PC-3 (cell line): ENCODE data around the gene KLHL14. TPM values are rescaled to one million over a fixed set of nuclear protein-coding genes. Genes with fewer than 3 reads are reported as not detected.

Experiments used
- ATAC-seq: fragments of 200-7000 bp; cut with Tn5 transposase; 2 replicates; pipeline ENCODE4 v1.9.1; 2020; ENCODE audit warnings: mild to moderate bottlenecking, moderate library complexity
- BruUV-seq: library from RNA; stranded (reverse); fragments of 400-500 nt; replicated peaks from 2 replicates; lab custom pipeline; 2021; lab: Mats Ljungman, UMichigan
- CTCF ChIA-PET: fragments of 300-600 bp; sonication (Branson Sonifier 250); formaldehyde crosslinking; loops from one replicate; lab custom pipeline; 2022; ENCODE audit warnings: antibody characterized with exemption; lab: Charles Lee
- POLR2A ChIA-PET: fragments of 300-600 bp; sonication (Branson Sonifier 250); formaldehyde crosslinking; loops from one replicate; lab custom pipeline; 2022; ENCODE audit warnings: antibody characterized with exemption; ENCODE audit not compliant: unreplicated experiment; lab: Charles Lee
- DNase-seq: peaks from one replicate; pipeline ENCODE4 v3.0.0-alpha.2; 2015
- H2AFZ ChIP-seq: fragments of 300-600 bp; sonication (generic); 2 replicates; pipeline ENCODE4 v1.6.0; 2016; ENCODE audit warnings: antibody characterized with exemption, low read length
- H3F3A ChIP-seq: fragments of 300-600 bp; sonication (generic); one replicate; pipeline ENCODE4 v1.6.0; 2017; ENCODE audit warnings: antibody characterized with exemption, low read length, control low read depth, mild to moderate bottlenecking; ENCODE audit not compliant: unreplicated experiment
- H3K27ac ChIP-seq: fragments of 300-600 bp; sonication (generic); 2 replicates; pipeline ENCODE4 v1.5.1; 2016; ENCODE audit warnings: mild to moderate bottlenecking, low read length
- H3K27me3 ChIP-seq: fragments of 300-600 bp; sonication (generic); 2 replicates; pipeline ENCODE4 v1.6.1; 2016; ENCODE audit warnings: low read length, mixed read lengths
- H3K36me3 ChIP-seq: fragments of 300-600 bp; sonication (generic); 2 replicates; pipeline ENCODE4 v1.6.1; 2016; ENCODE audit warnings: low read depth, mixed run types, low read length, mixed read lengths
- H3K4me1 ChIP-seq: fragments of 300-600 bp; sonication (generic); 2 replicates; pipeline ENCODE4 v1.5.1; 2016; ENCODE audit warnings: low read length; ENCODE audit not compliant: insufficient read depth
- H3K4me2 ChIP-seq: fragments of 300-600 bp; sonication (generic); 2 replicates; pipeline ENCODE4 v1.6.0; 2016; ENCODE audit warnings: low read length
- H3K4me3 ChIP-seq: fragments of 300-600 bp; sonication (generic); 2 replicates; pipeline ENCODE4 v1.5.1; 2016; ENCODE audit warnings: mild to moderate bottlenecking, low read length, mixed read lengths
- H3K79me2 ChIP-seq: fragments of 300-600 bp; sonication (generic); 2 replicates; pipeline ENCODE4 v1.6.1; 2017; ENCODE audit warnings: low read length, mixed read lengths
- H3K9ac ChIP-seq: fragments of 300-600 bp; sonication (generic); 2 replicates; pipeline ENCODE4 v1.6.0; 2016; ENCODE audit warnings: mild to moderate bottlenecking, low read length
- H3K9me2 ChIP-seq: fragments of 300-600 bp; sonication (generic); replicated peaks from 2 replicates; pipeline ENCODE4 v1.6.1; 2016; ENCODE audit warnings: mixed run types, low read length, mixed read lengths
- H3K9me3 ChIP-seq: fragments of 300-600 bp; sonication (generic); 2 replicates; pipeline ENCODE4 v1.6.1; 2016; ENCODE audit warnings: low read length, mixed read lengths
- H4K20me1 ChIP-seq: fragments of 300-600 bp; sonication (generic); 2 replicates; pipeline ENCODE4 v1.6.1; 2016; ENCODE audit warnings: low read length, mixed read lengths
- CTCF ChIP-seq: fragments of 300-600 bp; sonication (generic); conservative IDR thresholded peaks from 2 replicates; pipeline ENCODE4 v1.5.1; 2017; ENCODE audit warnings: antibody characterized with exemption, low read depth, mild to moderate bottlenecking, low read length
- EZH2 ChIP-seq: fragments of 300-600 bp; sonication (generic); IDR thresholded peaks from one replicate; pipeline ENCODE4 v1.6.1; 2017; ENCODE audit warnings: antibody characterized with exemption, mild to moderate bottlenecking, low read length; ENCODE audit not compliant: unreplicated experiment
- EZH2phosphoT487 ChIP-seq: fragments of 300-600 bp; sonication (generic); IDR thresholded peaks from 2 replicates; pipeline ENCODE4 v1.6.1; 2018; ENCODE audit warnings: mild to moderate bottlenecking, antibody characterized with exemption, low read length, borderline replicate concordance
- intact Hi-C: fragments of 100-400 bp; cut with micrococcal nuclease; formaldehyde crosslinking; loops from 2 replicates; pipeline ENCODE4 v1.9.0; 2023
- total RNA-seq: library from RNA; depleted of rRNA; stranded (reverse); fragments of >200 nt; gene quantifications from 2 replicates; pipeline ENCODE4 v1.2.3, GENCODE V29; 2014

KLHL14 gene
- total RNA-seq, 1 experiment from 2014 or later, result not detected

- H3K9me2 ChIP-seq, result no peaks in the 10 kb centered on the region
- POLR2A ChIA-PET, result no interaction called here
- no peak for ATAC-seq
Observed at GRCh38 chr18:32753656-32754260, 19.1 kb downstream of the KLHL14 start.

GRCh38 chr18:32750328-32750727, 22.5 kb downstream of the KLHL14 start:
- H3K9ac ChIP-seq, result no peak overlapping the region
- H4K20me1 ChIP-seq, result no peaks in the 10 kb centered on the region
- CTCF ChIA-PET, result no interaction called here
- no peaks in the 10 kb centered on the region for H3K36me3 ChIP-seq
- POLR2A ChIA-PET, result no interaction called here
- H3K27me3 ChIP-seq, result no peaks in the 10 kb centered on the region
- H3K4me3 ChIP-seq, result no peak overlapping the region
- no peaks in the 10 kb centered on the region for H3K9me3 ChIP-seq
- no peak overlapping the region for H2AFZ ChIP-seq
- intact Hi-C loops, result no loop called here
- TF ChIP-seq CTCF (no peak), EZH2phosphoT487 (no peak), EZH2 (no peak)
- H3K79me2 ChIP-seq, result no peaks in the 10 kb centered on the region
- BruUV-seq, result no TSS peak
- no peak overlapping the region for H3K27ac ChIP-seq
- H3K4me1 ChIP-seq, result no peaks in the 10 kb centered on the region
- DNase-seq, result no peak
- no peak overlapping the region for H3K4me2 ChIP-seq
- no peaks in the 10 kb centered on the region for H3K9me2 ChIP-seq
- ATAC-seq, result no peak
- no peaks in the 10 kb centered on the region for H3F3A ChIP-seq

More at GRCh38 chr18:32753656-32754260, 19.1 kb downstream of the KLHL14 start:
- TF ChIP-seq CTCF (no peak), EZH2 (no peak), EZH2phosphoT487 (no peak)
- no peaks in the 10 kb centered on the region for H3K79me2 ChIP-seq
- BruUV-seq, result no TSS peak
- intact Hi-C loops, result no loop called here
- CTCF ChIA-PET, result no interaction called here
- H3K36me3 ChIP-seq, result no peaks in the 10 kb centered on the region
- no peak overlapping the region for H3K4me2 ChIP-seq
- no peak overlapping the region for H3K9ac ChIP-seq
- no peak overlapping the region for H3K27ac ChIP-seq
- no peak for DNase-seq
- no peaks in the 10 kb centered on the region for H4K20me1 ChIP-seq
- no peaks in the 10 kb centered on the region for H3K27me3 ChIP-seq
- no peak overlapping the region for H3K4me3 ChIP-seq
- no peaks in the 10 kb centered on the region for H3K4me1 ChIP-seq
- H3K9me3 ChIP-seq, result no peaks in the 10 kb centered on the region
- H3F3A ChIP-seq, result no peaks in the 10 kb centered on the region
- H2AFZ ChIP-seq, result no peak overlapping the region

- Histone ChIP-seq H4K20me1 (no peaks in the 10 kb centered on the region), H2AFZ (no peak overlapping the region), H3K4me2 (no peak overlapping the region), H3F3A (no peaks in the 10 kb centered on the region), H3K9me3 (no peaks in the 10 kb centered on the region), H3K4me3 (no peak overlapping the region), H3K9ac (no peak overlapping the region), H3K36me3 (no peaks in the 10 kb centered on the region), H3K27me3 (no peaks in the 10 kb centered on the region), H3K27ac (no peak overlapping the region), H3K4me1 (no peaks in the 10 kb centered on the region), H3K9me2 (no peaks in the 10 kb centered on the region), H3K79me2 (no peaks in the 10 kb centered on the region)
- POLR2A ChIA-PET, result no interaction called here
- TF ChIP-seq EZH2, result no peak
- TF ChIP-seq EZH2phosphoT487, result no peak
- TF ChIP-seq CTCF, result no peak
- ATAC-seq (no peak), DNase-seq (no peak)
- CTCF ChIA-PET, result no interaction called here
- BruUV-seq, result no TSS peak
- intact Hi-C loops, result no loop called here
Observed at GRCh38 chr18:32749809-32750208, 23.0 kb downstream of the KLHL14 start.
